HG02798 (cell line): ENCODE results near the gene SLC22A23.

ENCODE experiments used
- ATAC-seq: cut with Tn5 transposase; IDR thresholded peaks from one replicate; pipeline ENCODE4 v1.9.1; 2021; ENCODE audit warnings: mild to moderate bottlenecking; ENCODE audit not compliant: unreplicated experiment, poor library complexity

Gene SLC22A23

GRCh38 chr6:3473773-3474172, 16.9 kb upstream of the SLC22A23 start:
- no peak for ATAC-seq

- no peak for ATAC-seq
Observed at GRCh38 chr6:3471711-3472110, 14.9 kb upstream of the SLC22A23 start.

GRCh38 chr6:3471286-3471685, 14.4 kb upstream of the SLC22A23 start:
- ATAC-seq = no peak

- no peak for ATAC-seq
Observed at GRCh38 chr6:3468585-3468984, 11.7 kb upstream of the SLC22A23 start.

GRCh38 chr6:3467996-3468395, 11.1 kb upstream of the SLC22A23 start:
- no peak for ATAC-seq

GRCh38 chr6:3466488-3467219, 9.8 kb upstream of the SLC22A23 start:
- no peak for ATAC-seq

GRCh38 chr6:3460253-3460652, 3.4 kb upstream of the SLC22A23 start:
- no peak for ATAC-seq

- no peak for ATAC-seq
Observed at GRCh38 chr6:3458706-3459421, 2.0 kb upstream of the SLC22A23 start.

GRCh38 chr6:3457710-3458602, 1.1 kb upstream of the SLC22A23 start:
- no peak for ATAC-seq

- no peak for ATAC-seq
Observed at GRCh38 chr6:3456395-3456897, 404 bp downstream of the SLC22A23 start.

- no peak for ATAC-seq
Observed at GRCh38 chr6:3455569-3456394, 1.1 kb downstream of the SLC22A23 start.

GRCh38 chr6:3455147-3455568, 1.7 kb downstream of the SLC22A23 start:
- ATAC-seq = no peak

GRCh38 chr6:3454273-3455010, 2.4 kb downstream of the SLC22A23 start:
- no peak for ATAC-seq

GRCh38 chr6:3453413-3454272, 3.2 kb downstream of the SLC22A23 start:
- ATAC-seq = no peak

GRCh38 chr6:3451498-3451897, 5.4 kb downstream of the SLC22A23 start:
- ATAC-seq = no peak

GRCh38 chr6:3450888-3451287, 6.0 kb downstream of the SLC22A23 start:
- ATAC-seq = no peak

- ATAC-seq = no peak
Observed at GRCh38 chr6:3449750-3450305, 7.0 kb downstream of the SLC22A23 start.

- ATAC-seq = no peak
Observed at GRCh38 chr6:3449321-3449720, 7.5 kb downstream of the SLC22A23 start.
